HT-29 (cell line): Measurements from ENCODE around the gene DRC3. TPM values are rescaled to one million over a fixed set of nuclear protein-coding genes. Genes with fewer than 3 reads are reported as not detected.

Source experiments
- DNase-seq: peaks from one replicate; pipeline ENCODE4 v3.0.0-alpha.2; 2015; ENCODE audit warnings: low spot score
- total RNA-seq: library from RNA; depleted of rRNA; stranded (reverse); fragments of >200 nt; shearing (Covaris generic); gene quantifications from 2 replicates; pipeline ENCODE4 v1.2.3, GENCODE V29; 2014; rRNA removed

The DRC3 gene
- total RNA-seq, 1 experiment from 2014 or later: 0.03 TPM

- no peak for DNase-seq
Measured at GRCh38 chr17:18045691-18046350, 73.2 kb downstream of the DRC3 start.

- DNase-seq: no peak
Measured at GRCh38 chr17:18055597-18055996, 82.9 kb downstream of the DRC3 start.

DNA sequence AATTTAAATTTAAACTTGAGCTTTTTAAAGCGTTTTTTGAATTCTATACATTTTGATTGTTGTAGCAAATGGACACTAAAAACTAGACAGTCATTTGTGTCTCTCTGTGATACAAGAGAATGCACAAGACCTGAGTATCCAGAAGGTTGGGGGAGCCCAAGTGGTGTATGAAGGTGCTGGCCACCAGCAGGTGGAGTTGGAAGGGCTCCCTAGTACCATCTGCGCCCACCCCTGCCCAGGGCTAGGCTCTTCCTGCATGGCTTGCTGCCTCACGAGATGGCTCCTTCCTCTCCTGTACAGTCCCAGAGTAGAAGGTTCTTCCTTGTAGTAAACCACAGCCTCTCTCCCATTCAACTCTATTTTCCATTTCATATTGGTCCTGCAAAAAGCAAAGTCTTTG, 83.6 kb downstream of the DRC3 start:
- no peak for DNase-seq

DNA sequence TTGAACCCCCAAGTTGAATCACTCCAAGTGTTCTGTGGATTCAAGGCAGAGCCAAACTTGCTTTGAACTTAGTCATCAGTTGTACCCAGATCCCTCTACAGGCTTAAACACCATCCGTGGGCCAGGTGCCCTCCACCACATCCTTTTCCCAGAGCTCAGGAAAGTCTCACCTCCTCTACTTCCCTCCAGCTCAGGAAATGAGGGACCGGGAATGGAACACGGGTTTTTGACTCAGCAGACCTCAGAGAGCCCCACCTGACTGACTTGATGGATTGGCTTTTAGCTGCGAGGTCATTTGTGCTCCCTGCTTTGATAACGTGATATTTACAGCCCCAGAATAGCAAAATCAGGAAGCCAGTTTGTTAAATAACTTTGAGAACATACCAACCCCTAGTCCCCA, 86.6 kb downstream of the DRC3 start:
- DNase-seq: no peak

- DNase-seq: no peak
Measured at GRCh38 chr17:18064053-18064452, 91.4 kb downstream of the DRC3 start.

- DNase-seq: no peak
Measured at GRCh38 chr17:18065546-18065945, 92.9 kb downstream of the DRC3 start.

Other genes starting within 250 kb of the DRC3 start
- 296 and 304 TPM in 2 replicates for gene SREBF1, start 135.9 kb upstream of the DRC3 start, total RNA-seq
- 5.9 and 8.8 TPM in 2 replicates for gene TOM1L2, start 462 bp upstream of the DRC3 start, total RNA-seq
- 14.8 and 25.5 TPM in 2 replicates for gene ATPAF2, start 66.3 kb downstream of the DRC3 start, total RNA-seq
- gene GID4, start 66.5 kb downstream of the DRC3 start, total RNA-seq: 1.5 and 3.3 TPM in 2 replicates
- gene DRG2, start 115.1 kb downstream of the DRC3 start, total RNA-seq: 43.7 and 46.0 TPM in 2 replicates
- 0.05 TPM in 1 of 2 replicates, not detected in the other for gene MYO15A, start 135.9 kb downstream of the DRC3 start, total RNA-seq
- gene ALKBH5, start 211.0 kb downstream of the DRC3 start, total RNA-seq: 74.4 and 75.8 TPM in 2 replicates